GM19455 (cell line): ENCODE measurements around the gene DOCK8.
"Not testable (repeated sequence)": the region's sequence is repeated elsewhere in the genome, so short reads cannot be mapped to it uniquely, and the experiment has no call there.

ENCODE experiments used
- ATAC-seq: cut with Tn5 transposase; IDR thresholded peaks from one replicate; pipeline ENCODE4 v1.9.1; 2021; ENCODE audit not compliant: unreplicated experiment

The DOCK8 gene

GRCh38 chr9:404234-404633, 189.6 kb downstream of the DOCK8 start:
- ATAC-seq = no peak

- ATAC-seq = no peak
These were observed 190.7 kb downstream of the DOCK8 start for GRCh38 chr9:405341-405740.

GRCh38 chr9:406886-407654, 192.4 kb downstream of the DOCK8 start:
- no peak for ATAC-seq

GRCh38 chr9:409655-410054, 195.0 kb downstream of the DOCK8 start:
- not testable (repeated sequence) for ATAC-seq

GRCh38 chr9:414595-414994, 199.9 kb downstream of the DOCK8 start:
- no peak for ATAC-seq

GRCh38 chr9:419571-420171, 205.0 kb downstream of the DOCK8 start:
- no peak for ATAC-seq

- ATAC-seq = no peak
These were observed 207.2 kb downstream of the DOCK8 start for GRCh38 chr9:421896-422295.

GRCh38 chr9:426264-426663, 211.6 kb downstream of the DOCK8 start:
- no peak for ATAC-seq

- ATAC-seq = no peak
These were observed 212.3 kb downstream of the DOCK8 start for GRCh38 chr9:426976-427375.

GRCh38 chr9:431701-432100, 217.0 kb downstream of the DOCK8 start:
- ATAC-seq = no peak

- ATAC-seq = no peak
These were observed 221.8 kb downstream of the DOCK8 start for GRCh38 chr9:436482-436881.

- ATAC-seq = no peak
These were observed 222.4 kb downstream of the DOCK8 start for GRCh38 chr9:437066-437465.

- no peak for ATAC-seq
These were observed 222.9 kb downstream of the DOCK8 start for GRCh38 chr9:437574-438001.

GRCh38 chr9:438066-438465, 223.4 kb downstream of the DOCK8 start:
- no peak for ATAC-seq

GRCh38 chr9:438961-439768, 224.5 kb downstream of the DOCK8 start:
- ATAC-seq = no peak

- no peak for ATAC-seq
These were observed 226.5 kb downstream of the DOCK8 start for GRCh38 chr9:441126-441525.

- no peak for ATAC-seq
These were observed 229.9 kb downstream of the DOCK8 start for GRCh38 chr9:444528-444927.

GRCh38 chr9:445033-445432, 230.4 kb downstream of the DOCK8 start:
- no peak for ATAC-seq

- no peak for ATAC-seq
These were observed 231.5 kb downstream of the DOCK8 start for GRCh38 chr9:446074-446699.

- ATAC-seq = no peak
These were observed 232.8 kb downstream of the DOCK8 start for GRCh38 chr9:447230-448025.

GRCh38 chr9:450057-450456, 235.4 kb downstream of the DOCK8 start:
- no peak for ATAC-seq
